Activated naive CD4-positive, alpha-beta T cell treated with anti-CD3 and anti-CD28 coated beads, Interleukin-2, amount 50 U/mL, for 16 hours (primary cell): ENCODE results near the gene JAG2.

Experiments used
- DNase-seq: peaks from one replicate; pipeline ENCODE4 v3.0.0-alpha.2; 2020

JAG2 gene

DNA sequence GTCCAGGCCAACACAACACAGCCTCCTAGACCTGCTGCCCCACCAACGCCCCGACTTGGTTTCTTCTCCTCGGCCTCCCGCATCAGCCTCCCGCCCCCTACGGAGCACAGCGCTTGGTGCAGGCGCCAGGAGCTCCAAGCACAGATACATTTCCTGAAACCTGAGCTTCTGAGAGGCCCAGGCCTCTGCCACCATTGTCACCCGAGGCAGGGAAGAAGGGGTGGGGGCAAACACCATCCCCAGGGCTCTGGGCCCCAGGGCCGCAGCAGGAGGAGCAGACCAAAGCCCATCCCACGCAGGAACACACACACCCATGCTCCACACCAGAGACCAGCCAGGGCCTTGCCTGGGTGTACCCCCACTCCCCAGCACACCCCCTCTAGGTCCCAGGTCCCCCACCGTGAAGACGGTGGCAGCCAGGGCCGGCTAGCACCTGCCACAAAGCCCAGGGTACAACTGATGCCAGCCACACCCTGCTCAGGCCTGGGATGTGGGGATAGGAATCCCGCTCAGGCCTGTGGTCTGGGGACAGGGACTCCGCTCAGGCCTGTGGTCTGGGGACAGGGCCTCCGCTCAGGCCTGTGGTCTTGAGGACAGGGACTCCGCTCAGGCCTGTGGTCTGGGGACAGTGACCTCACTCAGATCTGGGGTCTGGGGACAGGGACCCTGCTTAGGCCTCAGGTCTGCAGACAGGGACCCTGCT, 5.4 kb downstream of the JAG2 start:
- no peak for DNase-seq

DNA sequence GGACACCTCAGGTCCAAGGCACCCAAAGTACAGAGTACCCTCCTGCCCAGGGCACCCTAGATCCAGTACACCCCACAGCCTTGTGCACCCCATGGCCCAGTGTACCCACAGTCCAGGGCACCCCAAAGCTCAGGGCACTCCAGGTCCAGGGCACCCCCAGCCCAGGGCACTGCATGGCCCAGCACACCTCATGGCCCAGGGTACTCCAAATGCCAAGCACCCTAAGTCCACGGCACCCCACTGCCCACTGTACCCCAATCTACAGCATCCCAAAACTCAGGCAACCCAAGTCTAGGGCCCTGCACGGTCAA, 6.0 kb downstream of the JAG2 start:
- DNase-seq: no peak

DNA sequence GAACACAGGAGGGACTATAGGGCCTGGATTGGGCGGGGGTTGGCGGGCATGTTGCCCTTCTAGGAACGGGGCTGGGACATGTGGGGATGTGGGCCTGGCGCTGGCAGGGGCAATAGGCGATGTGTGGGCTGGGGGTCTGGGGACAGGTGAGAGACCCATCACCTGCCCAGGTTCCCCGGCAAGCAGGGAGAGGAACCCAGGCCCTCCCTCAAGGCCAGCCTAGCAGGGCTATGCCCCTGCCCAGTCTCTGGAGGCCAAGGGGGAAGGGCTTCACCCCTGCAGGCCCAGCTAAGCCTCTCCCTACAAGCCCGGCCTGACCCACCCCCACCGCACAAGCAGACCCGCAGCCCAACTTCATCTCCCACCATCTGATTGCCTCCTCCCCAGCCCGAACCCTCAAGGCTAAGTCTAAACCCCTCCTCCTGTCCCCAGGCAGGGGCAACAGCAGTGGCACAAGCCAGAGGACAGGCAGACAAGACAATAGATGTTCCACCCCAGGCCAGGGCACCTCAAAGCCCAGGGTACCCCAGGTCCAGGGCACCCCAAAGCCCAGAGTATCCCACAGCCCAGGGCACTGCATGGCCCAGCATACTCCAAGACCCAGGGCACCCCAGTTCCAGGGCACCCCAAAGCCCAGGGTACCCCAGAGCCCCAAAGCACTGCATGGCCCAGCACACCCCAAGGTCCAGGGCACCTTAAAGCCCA, 6.5 kb downstream of the JAG2 start:
- DNase-seq: no peak

DNA sequence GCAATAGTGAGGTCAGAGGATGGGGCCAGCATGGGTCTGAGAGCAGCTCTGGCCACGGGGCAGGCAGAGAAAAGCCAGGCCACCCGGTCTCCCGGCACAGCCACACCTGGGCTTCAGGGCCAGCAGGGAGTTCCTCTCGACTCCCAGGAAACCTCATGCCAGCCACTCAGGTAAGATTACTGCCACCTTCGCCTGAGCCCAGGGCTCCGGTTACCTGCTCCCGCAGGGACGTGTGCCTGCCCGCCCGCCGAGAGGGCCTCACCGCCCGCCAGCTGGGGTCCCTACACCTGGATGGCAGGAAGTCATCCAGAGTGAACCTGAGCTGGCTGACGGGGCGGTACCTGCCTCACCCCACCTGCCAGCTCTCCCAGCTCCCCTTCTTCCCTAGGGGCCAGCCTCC, 7.3 kb downstream of the JAG2 start:
- DNase-seq: no peak

DNA sequence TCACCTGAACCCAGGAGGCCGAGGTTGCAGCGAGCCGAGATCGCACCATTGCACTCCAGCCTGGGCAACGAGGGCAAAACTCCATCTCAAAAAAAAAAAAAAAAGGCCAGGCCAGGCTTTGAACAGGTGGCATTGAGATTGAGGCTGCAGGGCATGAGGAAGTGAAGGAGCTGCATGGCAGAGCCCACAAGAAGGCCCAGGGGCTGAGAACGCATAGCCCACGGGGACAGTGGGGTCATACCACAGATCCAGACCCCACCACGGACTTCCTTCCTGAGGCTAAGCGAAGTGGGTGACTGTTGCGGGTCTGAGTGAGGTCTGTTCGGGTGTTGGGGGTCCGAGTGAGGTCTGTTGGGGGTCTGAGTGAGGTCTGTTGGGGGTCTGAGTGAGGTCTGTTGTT, 7.8 kb downstream of the JAG2 start:
- DNase-seq: no peak

DNA sequence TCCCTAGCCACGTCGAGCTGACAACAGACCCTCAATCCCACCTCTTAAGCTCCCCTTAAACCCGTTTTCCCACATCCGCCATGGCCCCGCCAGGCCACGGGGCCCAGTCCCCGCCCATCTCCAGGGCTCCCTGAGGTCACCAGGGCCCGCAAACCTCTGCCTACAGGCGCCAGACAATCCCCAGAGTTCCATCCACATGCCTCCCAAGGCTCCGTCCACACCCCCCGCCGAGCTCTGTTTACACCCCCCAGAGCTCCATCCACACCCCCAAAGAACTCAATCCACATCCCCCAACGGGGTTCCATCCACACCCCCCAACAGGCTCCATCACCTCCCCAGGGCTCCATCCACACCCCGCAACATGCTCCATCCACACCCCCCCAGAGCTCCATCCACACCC, 9.2 kb downstream of the JAG2 start:
- no peak for DNase-seq

DNA sequence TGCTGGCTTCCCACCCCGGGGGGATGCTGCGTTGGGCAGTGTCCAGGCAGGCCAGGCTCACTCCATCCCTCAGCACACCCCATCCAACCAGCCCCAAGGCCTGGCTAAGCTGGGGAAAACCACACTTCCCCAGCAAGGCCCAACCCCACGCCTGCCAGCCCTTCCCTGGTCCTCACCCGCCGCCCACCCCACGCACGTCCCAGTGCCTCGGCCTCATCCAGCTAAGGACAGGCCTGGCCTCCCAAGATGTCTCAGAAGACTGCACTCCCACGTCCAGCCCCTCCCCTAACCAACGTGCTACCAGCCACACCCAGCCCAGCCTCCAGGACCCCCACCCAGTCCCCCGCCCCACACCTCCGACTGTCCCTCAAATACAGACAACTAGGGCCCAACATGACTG, 9.8 kb downstream of the JAG2 start:
- DNase-seq: no peak

DNA sequence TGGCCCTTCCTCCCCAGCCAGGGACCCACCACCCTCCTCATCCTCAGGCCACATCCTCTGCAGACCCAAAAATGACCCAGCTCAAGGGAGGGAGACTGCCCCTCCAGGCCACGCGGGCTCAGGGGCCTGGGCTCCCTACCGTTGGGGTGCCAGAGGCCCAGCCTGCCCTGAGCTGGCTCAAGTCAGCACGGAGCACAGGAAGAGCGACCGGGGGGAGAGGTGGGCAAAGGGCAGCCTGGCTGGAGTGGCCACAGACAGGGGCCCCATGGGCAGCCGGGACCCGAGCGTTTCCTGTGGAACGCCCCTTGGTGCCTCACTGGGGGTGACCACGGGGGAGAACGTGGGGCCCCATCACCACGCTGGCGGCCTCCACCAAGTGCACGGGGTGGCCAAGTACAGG, 10.7 kb downstream of the JAG2 start:
- DNase-seq: no peak

DNA sequence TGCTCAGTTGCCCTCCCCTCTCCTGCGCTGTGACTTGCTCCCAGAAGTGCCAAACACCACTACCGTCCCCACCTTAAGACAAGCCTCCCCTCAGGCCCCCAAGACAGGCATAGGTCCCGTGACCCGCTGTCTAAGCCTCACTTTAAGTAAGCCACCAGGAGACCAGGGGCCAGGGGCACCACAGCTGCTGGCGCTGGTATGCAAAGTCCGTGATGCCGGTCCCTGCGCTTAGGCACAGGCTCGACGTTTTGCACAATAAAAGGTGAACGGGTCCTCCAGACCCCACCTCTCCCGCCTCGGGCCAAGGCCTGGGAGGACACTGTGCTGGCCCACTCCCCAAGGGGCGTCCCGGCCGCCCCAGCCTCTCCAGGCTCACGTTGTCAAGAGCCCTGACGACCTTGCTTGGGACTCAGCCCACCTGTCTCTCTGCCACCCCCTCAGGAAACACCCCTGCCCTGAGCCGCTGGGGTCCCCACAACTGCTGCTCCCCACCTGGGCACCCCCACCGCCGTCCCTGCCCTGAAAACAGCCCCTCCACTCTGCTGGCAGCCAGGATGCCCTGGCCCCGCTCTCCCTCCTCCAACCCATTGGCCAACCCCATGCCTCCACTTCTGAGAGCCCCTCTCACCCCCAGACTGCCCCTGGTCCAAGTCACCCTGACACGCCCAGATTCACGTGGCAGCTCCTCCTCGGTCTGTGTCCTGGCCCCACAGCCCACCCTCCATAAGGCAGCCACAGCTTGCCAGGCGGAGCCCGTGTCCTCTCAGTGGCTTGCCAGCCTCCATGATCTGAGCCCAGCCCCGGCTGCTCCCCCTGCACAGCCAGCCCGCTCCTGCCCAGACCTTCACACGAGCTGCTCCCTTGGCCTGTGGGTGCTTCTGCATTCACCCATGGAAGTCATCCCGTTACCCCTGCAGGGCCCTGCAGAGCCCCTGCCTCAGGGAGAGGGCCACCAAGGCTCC, 11.9 kb downstream of the JAG2 start:
- no peak for DNase-seq

DNA sequence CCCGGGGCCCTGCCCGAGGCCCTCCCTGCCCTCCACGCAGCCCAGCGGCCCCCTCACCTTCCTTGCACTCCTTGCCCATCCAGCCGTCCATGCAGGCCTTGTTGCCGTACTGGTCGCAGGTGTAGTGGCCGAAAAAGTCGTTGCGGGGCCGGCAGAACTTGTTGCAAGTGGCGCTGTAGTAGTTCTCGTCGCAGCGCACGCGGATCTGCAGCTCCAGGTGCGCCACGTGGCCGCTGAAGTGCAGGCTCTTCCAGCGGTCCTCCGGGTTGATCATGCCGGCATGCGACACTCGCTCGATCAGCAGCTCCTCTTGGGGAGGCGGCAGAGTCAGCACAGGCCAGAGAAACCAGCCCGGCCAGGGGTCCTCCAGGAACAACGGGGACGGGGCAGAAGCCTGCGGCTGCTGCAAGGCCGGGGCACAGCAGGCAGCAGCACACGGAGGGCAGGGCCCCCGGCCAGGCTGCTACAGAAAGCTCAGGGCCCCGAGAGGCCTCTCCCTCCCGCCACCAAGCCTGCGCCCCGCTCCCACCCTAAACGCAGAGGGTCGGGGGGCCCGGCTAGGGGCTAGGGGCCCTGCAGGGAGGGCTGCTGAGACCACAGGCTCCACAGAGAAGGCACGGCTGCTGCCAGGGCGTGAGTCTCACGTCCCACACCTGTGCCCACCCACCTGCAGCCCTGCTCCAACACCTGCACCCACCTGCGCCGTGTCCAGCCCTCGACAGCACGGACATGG, 12.7 kb downstream of the JAG2 start:
- no peak for DNase-seq

DNA sequence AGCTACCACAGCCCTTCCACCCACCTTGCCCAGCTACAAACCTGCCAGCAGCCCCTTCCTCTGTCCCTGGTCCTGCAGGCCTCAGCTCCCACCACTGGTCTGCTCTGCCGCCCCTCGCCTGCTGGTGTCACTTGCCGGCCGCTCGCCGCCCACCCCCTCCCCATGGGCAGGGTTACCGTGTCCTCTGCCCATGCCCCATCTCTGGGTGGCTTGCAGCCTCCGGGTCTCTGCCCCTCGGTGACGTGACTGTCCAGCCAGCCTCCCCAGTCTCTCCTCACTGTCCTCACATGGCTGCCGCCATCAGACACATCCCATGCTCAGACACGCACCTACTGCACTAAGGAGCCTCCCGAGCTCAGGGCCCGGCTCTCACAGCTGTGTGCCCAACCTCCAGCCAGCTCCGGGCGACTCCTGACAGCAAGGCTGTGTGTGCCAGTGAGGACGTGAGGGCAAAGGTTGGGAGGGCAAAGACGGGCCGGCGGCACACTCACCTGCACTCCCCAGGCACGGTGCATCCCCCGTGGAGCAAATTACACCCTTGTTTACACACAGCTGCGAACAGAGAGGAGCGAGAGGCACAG, 13.4 kb downstream of the JAG2 start:
- DNase-seq: no peak

DNA sequence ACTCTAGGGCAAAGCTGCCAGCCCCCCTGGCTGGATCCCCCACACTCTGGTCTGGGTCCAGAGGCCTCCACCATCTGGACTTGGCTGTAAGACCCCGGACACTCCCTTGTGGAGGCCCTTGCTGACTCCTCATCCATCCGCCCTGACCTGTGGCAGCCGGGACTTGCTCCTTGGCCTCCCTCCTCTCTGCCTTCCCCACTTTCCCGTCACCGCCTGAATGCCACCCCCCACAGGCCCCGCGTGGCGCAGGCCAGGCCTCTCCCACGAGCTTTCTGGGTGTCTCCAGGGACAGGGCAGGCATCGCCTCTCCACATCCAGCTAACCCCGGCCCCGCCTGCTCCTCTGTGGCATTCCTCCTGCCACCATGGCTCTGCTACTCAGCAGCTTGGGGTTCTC, 14.1 kb downstream of the JAG2 start:
- DNase-seq: no peak

DNA sequence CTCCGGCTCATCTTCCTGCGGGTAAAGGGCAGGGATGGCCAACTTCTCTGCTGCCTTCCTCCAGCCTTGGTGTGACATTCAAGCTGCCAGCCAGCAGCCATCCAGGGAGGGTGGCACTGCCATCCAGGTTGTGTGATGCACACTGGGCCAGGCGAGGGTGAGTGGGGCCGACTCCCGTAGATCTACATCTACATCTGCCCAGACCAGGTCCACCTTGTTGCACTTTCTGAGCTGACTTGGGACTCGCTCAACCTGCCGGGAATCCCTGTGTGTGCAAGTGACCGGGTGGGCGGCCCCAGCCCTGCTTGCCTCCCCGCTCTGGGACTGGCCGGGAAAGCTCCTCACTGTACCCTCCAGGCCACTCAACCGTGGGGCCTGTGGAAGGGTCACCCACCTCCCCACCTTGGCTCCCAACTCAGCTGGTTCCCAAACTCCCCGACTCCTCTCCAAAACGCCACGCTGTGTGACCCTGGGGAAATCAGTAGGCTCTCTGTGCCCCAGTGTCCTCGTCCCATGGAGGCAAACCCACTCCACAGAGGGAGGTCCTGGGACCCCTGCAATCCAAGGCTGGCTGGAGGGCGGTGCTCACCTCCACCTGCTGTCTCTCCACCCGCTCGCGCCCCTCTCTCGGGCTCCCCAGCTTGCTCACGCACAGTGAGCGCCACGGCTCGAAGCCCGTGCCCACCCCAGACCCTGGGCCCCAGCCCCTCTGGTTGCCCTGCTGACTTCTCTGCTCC, 14.7 kb downstream of the JAG2 start:
- DNase-seq: no peak

DNA sequence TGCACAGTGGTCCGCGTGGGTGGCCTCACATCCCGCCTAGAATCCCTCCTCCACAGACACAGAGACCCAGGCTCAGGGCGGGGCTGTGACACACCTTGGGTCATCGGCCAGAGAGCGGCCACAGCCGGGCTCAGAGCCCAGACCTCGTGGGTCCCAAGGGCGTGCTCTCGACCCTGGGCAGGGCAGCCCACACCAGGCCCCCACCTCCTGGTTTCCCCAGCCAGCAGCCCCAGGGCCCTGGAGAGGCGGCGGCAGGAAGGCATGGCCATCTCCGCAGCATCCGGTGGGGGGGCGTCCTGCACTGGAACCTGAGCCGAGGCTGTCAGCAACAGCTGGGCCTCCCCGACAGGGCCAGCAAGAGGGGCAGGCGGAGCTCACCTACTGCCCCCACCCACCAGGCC, 15.2 kb downstream of the JAG2 start:
- no peak for DNase-seq

DNA sequence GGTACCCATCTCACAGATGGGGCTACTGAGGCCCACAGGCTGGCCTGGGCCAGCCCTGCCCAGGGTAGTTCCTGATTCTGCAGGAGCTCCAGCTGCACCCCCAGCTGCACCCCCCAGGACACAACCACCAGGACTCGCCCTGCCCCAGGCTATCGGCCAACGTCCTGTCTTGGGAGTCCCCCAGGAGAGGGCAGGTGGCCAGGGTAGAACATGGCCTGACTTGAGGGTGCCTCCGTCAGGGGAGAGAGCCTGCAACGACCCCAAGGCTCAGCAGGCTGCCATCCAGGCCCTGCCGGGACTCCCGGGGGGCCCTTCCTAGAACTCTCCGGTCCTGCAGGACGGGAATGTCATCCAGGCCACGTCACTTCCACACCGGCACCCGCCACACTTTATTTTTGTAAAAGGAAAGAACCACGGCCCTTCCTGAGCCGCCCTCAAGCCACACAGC, 15.8 kb downstream of the JAG2 start:
- no peak for DNase-seq

DNA sequence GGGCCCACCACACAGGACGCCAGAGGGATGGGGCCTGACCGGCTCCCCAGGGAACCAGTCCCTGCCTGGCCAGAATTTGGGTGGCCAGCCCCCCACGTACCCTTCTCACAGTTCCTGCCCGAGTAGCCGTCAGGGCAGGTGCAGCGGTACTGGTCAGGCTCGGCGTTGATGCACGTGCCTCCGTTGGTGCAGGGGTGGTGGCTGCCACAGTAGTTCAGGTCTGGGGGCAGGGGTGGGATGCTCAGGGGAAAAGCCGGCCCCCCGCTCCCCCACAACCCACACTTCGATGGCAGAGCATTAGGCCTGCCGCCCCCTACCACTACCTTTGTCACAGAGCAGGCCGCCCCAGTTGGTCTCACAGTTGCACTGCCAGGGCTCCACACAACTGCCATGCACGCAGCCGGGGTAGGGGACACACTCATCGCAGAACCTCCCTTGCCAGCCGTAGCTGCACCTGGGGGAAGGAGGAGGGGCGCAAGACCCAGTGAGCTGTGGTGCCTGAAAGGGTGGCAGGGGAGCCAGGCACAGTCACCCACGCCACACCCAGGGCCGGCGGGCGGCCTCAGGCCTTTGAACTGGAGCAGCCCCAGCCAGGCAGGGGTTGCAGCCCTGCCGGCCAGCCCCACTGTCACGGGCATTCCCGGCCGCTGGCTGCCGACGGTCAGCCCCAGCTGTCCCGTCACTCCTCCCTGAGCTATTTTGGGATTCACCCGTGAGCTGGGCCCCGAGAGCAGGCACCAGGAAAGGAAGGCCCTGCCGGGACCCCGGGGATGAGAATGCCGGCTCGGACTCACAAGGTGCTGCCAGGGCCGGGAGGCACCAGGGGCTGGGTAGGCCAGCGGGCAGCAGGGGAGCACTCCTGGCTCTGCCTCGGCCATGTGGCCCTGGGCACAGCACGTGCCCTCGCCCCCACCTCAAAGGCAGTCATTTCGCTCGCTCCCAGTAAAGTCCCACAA, 16.5 kb downstream of the JAG2 start:
- DNase-seq: no peak

DNA sequence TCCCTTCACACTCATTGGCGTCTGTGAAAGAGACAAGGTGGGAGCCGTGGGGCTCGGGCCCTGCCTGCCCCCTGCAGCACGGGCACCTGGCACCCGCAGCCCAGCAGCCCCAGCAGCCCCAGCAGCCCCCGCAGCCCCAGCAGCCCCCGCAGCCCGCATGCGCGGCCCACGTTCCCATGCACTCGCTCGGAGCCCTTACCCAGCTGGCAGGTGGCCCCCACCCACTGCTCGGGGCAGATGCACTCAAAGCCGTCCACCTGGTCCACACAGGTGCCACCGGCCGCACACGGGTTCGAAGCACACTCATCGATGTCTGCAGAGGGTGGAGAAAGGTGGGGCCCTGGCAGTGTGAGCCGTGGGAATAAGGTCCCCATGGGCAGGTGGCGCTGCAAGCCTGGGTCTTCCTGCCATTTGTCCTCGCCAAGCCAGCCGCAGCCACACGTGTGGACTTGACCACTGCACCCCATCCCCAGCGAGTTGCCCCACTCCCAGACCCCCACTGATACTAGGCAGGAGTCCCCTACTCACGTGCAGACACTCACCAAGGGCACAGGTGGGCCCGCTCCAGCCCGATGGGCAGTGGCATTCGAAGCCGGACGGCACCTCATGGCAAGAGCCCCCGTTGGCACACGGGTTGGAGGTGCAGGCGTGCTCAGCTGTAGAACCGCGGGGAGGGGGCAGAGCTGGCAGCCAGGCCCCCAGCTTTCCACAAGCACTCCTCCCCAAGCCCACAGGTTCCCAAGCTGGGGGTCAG, 17.3 kb downstream of the JAG2 start:
- no peak for DNase-seq

DNA sequence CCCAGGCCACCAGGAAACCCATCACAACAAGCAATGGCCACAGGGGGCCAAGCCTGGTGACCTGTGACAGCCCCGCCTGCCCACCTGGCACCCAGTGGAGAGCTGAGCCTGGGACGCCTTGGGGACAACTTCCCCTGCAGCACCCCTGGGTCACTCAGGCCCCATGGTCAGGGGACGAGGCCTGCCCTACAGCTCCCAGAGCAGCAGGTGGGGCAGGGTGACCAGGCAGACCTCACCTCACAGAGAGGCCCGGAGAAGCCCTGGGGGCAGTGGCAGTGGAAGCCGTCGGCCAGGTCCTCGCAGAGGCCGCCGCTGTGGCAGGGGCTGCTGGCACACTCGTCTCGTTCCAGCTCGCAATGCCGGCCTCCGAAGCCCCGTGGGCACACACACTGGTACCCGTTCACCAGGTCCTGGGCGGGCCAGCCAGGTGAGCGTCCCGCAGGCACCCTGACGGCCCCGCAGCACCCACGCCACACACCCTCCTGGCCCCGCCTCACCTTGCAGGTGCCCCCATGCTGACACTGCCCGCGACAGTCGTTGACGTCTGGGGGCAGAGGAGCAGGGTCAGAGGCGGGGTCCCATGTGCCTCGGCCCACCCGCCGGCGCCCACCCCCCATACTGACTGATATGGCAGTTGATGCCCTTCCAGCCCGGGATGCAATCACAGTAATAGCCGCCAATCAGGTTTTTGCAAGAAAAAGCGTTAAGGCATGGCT, 18.1 kb downstream of the JAG2 start:
- no peak for DNase-seq

DNA sequence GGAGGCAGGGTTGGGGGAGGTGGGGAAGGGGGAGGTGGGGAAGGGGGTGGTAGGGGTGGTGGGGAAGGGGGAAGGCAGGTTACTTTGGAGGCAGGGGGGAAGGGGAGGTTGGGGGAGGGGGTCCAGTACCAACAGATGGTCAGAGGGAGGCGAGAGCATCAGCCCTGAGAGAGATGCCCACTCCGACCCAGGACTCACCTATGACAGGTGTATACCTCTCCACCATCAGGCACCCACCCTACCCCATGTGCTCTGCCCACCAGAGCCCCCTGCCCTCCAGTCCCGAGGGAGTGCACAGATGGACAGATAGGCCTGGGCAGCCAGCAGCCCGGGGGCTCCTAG, 18.6 kb downstream of the JAG2 start:
- DNase-seq: no peak
